ENCODE data around the gene EFEMP1. TPM values are rescaled to one million over a fixed set of nuclear protein-coding genes. Genes with fewer than 3 reads are reported as not detected.

Gene EFEMP1
- total RNA-seq, 1 donor from 2014 or later, result not detected

DNA sequence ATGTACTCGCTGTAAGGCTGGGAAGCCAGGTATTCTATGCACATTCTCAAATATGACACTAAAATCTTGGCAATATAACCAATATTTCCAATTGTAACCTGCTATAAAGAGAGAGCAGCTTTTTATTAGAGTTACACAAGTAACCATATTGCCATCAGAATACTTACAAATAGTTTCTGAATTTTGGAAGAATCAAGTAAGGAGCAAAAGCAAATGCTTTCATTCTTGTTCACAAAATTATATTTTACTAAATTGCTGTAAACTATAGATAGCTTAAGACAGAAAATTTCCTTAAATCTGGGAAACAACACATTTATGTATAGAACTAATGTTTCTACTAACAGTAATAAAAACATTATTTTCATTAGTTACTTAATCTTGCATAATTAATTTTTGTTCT lies 77.2 kb downstream of the EFEMP1 start:
- intact Hi-C loops (cut with micrococcal nuclease), result no loop called here
- no peak overlapping the region for H3K4me3 Mint-ChIP-seq
- ChIA-PET POLR2A (no interaction called here), CTCF (no interaction called here)
- DNase-seq (no peak), ATAC-seq (ENCODE audit: low read depth) (no peak)
- no peak overlapping the region for H3K27ac Mint-ChIP-seq
- no peaks in the 10 kb centered on the region for H3K9me3 Mint-ChIP-seq
- peaks cover 2% of the 10 kb centered on the region for H3K4me1 Mint-ChIP-seq
- no peaks in the 10 kb centered on the region for H3K27me3 Mint-ChIP-seq
- no peaks in the 10 kb centered on the region for H3K36me3 Mint-ChIP-seq (ENCODE audit: low read depth)
- TF ChIP-seq, protein P1, sequence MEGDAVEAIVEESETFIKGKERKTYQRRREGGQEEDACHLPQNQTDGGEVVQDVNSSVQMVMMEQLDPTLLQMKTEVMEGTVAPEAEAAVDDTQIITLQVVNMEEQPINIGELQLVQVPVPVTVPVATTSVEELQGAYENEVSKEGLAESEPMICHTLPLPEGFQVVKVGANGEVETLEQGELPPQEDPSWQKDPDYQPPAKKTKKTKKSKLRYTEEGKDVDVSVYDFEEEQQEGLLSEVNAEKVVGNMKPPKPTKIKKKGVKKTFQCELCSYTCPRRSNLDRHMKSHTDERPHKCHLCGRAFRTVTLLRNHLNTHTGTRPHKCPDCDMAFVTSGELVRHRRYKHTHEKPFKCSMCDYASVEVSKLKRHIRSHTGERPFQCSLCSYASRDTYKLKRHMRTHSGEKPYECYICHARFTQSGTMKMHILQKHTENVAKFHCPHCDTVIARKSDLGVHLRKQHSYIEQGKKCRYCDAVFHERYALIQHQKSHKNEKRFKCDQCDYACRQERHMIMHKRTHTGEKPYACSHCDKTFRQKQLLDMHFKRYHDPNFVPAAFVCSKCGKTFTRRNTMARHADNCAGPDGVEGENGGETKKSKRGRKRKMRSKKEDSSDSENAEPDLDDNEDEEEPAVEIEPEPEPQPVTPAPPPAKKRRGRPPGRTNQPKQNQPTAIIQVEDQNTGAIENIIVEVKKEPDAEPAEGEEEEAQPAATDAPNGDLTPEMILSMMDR (IDR thresholded peaks at IDR 0.05), result no peak

DNA sequence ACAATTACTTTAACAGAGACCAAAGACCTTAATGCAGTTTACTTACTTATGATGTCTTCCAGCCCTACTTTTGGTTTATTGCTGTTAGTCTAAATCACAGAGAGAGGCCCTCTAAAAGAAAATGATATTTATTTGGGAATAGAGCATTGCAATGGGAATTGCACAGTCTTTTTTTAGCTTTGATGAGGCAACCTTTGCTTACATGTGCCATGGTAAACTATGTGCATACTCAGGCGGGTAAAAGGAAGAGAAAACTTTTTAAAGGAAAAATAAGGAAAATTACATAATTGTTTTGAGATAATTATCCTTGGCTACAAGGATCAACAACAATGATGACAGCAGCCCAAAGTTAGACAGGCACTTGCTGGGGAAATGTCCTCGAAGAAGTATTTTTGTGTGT lies 78.6 kb downstream of the EFEMP1 start:
- Mint-ChIP-seq H3K27ac (no peak overlapping the region), H3K36me3 (ENCODE audit: low read depth) (no peaks in the 10 kb centered on the region), H3K4me1 (peaks cover 2% of the 10 kb centered on the region), H3K27me3 (no peaks in the 10 kb centered on the region), H3K9me3 (no peaks in the 10 kb centered on the region), H3K4me3 (no peak overlapping the region)
- CTCF ChIA-PET, result no interaction called here
- ATAC-seq (ENCODE audit: low read depth) (no peak), DNase-seq (no peak)
- POLR2A ChIA-PET, result no interaction called here
- TF ChIP-seq, protein P1 (IDR thresholded peaks at IDR 0.05), result no peak
- intact Hi-C loops (cut with micrococcal nuclease), result no loop called here

DNA sequence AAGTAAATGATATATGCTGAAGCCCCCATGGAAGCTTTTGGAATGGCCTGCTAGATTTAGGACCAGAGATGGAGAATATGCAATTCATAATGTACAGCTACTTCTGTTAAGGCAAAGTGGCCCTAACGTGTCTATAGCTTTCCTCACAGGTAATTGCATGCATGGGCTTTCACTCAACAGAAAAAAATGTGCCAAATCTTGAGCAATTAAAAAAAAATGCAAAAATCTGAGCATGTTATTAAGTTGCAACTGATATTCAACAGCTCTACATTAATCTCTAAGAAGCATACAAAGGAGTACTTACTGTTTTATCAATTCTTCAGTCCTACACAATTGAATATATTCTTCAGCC lies 79.6 kb downstream of the EFEMP1 start:
- CTCF ChIA-PET, result no interaction called here
- TF ChIP-seq, protein P1 (IDR thresholded peaks at IDR 0.05), result no peak
- intact Hi-C loops (cut with micrococcal nuclease), result no loop called here
- H3K27ac Mint-ChIP-seq, result no peak overlapping the region
- ATAC-seq (ENCODE audit: low read depth), result no peak
- H3K4me1 Mint-ChIP-seq, result no peaks in the 10 kb centered on the region
- no peak overlapping the region for H3K4me3 Mint-ChIP-seq
- no peaks in the 10 kb centered on the region for H3K9me3 Mint-ChIP-seq
- POLR2A ChIA-PET, result no interaction called here
- no peak for DNase-seq
- H3K27me3 Mint-ChIP-seq, result no peaks in the 10 kb centered on the region
- H3K36me3 Mint-ChIP-seq (ENCODE audit: low read depth), result no peaks in the 10 kb centered on the region

DNA sequence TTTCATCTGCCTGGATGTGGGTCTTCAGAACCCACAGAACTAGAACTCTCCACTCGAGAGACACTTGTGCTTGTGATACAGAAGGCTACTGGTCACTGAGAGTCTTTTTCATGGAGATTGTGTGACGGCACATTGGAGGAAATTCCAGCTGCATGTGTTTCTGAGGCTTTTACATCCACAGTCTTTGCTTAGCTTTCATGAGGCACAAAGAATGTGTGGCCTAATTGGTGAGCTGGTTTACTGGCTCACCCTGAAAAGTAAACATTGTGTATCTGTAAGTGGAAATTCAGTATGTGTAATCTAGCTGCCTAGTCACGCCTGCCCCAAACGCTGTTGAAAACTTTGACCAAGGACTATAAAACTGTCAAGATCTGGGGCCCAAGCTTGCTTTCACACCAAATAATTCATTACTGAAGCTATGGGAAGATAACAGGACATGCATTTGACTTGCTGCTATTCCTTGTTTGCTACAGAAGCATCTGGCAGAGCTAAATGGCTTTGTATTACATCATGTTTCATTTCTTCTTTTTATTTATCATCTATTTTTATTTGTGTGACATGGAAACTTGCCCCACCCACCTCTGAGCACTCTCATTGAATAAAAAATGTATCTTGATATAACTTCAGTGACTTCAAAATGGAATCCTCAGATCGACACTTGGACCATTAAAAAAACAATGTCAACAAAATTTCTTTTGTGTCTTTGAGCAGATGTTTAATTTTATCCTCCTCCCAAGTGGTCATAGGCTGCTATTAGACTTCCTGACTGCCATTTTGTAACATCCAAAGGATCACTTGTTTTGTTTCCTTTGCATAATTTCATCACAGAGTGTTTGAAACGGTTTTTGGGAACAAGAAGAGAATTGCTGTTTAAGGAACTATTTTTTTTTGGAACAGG lies 80.2 kb downstream of the EFEMP1 start:
- CTCF ChIA-PET, result no interaction called here
- intact Hi-C loops (cut with micrococcal nuclease), result no loop called here
- DNase-seq, result no peak
- TF ChIP-seq, protein P1 (IDR thresholded peaks at IDR 0.05), result no peak
- H3K27me3 Mint-ChIP-seq, result no peaks in the 10 kb centered on the region
- H3K4me1 Mint-ChIP-seq, result no peaks in the 10 kb centered on the region
- ATAC-seq (ENCODE audit: low read depth), result no peak
- H3K36me3 Mint-ChIP-seq (ENCODE audit: low read depth), result no peaks in the 10 kb centered on the region
- POLR2A ChIA-PET, result no interaction called here
- no peak overlapping the region for H3K27ac Mint-ChIP-seq
- H3K4me3 Mint-ChIP-seq, result no peak overlapping the region
- no peaks in the 10 kb centered on the region for H3K9me3 Mint-ChIP-seq

DNA sequence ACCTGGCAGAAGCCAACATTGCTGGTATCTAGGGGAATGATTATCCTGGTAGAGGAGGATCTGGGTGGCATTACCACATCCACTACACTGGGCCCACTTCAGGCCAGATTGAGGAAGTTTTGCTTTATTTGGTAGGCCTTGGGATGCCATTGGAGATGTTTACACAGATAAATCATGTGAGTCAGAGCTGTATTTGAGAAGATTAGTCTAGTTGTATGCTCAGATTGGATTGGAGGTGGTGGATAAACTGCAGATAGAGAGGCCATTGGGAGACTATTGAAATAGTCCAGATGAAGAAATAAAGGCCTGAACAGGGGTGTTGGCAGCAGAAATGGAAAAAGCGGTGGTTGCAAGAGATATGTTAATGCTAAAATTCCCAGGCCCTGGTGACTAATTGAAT lies 81.5 kb downstream of the EFEMP1 start:
- DNase-seq (no peak), ATAC-seq (ENCODE audit: low read depth) (no peak)
- H3K27ac Mint-ChIP-seq, result no peak overlapping the region
- no peaks in the 10 kb centered on the region for H3K4me1 Mint-ChIP-seq
- no peaks in the 10 kb centered on the region for H3K9me3 Mint-ChIP-seq
- no peak overlapping the region for H3K4me3 Mint-ChIP-seq
- intact Hi-C loops (cut with micrococcal nuclease), result no loop called here
- ChIA-PET CTCF (no interaction called here), POLR2A (no interaction called here)
- H3K36me3 Mint-ChIP-seq (ENCODE audit: low read depth), result no peaks in the 10 kb centered on the region
- TF ChIP-seq, protein P1 (IDR thresholded peaks at IDR 0.05), result no peak
- H3K27me3 Mint-ChIP-seq, result no peaks in the 10 kb centered on the region

All from activated B cell treated with CpG ODN at 0.5 μM for 24 hours (primary cell).